GM18505 (cell line): Measurements from ENCODE around the gene LRRC55.

Source experiments
- ATAC-seq: cut with Tn5 transposase; IDR thresholded peaks from one replicate; pipeline ENCODE4 v1.9.1; 2021; ENCODE audit not compliant: unreplicated experiment
- POLR2A ChIP-seq: IDR thresholded peaks from 4 replicates; pipeline ENCODE4 v1.6.1; 2011; ENCODE audit warnings: borderline replicate concordance; ENCODE audit not compliant: insufficient read depth, insufficient read length; ENCODE audit errors: extremely low read depth

The LRRC55 gene

DNA sequence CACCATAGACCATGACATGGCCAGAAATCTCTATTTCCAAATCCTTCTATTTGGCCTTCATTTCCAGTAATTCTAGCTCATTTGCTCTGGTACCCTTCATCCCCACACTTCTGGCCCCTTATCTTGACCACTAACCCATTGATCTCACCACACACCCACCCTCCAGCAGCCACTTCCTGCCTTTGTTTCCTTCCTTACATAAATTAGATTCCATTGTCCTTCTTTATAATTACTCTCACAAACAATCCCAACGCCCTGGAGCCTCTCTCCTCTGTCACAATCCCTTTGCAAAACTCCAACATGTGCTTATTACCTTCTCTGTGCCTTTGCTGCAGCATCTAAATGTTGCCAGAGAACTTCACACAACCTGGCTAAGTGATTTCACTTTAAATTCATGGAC lies 40.5 kb downstream of the LRRC55 start:
- no peak for ATAC-seq
- no peak for TF ChIP-seq POLR2A

DNA sequence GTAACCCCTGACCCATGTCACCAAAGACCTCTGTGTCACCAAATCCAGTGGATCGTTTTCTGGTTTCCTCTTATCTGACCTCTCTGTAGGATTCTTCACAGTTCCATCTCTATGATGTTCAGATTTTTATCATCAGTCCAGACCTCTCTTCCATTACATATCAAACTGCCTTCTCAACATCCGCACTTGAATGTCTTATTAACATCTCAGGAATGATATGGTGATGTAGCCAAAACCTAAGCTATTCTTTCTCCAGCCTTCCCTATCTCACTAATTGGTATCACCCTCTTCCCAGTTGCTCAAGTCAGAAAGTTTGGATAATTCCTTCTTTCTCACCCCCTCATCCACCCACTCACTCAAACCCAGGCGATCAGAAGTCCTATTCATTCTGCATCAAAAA lies 41.8 kb downstream of the LRRC55 start:
- ATAC-seq = no peak
- no peak for TF ChIP-seq POLR2A

DNA sequence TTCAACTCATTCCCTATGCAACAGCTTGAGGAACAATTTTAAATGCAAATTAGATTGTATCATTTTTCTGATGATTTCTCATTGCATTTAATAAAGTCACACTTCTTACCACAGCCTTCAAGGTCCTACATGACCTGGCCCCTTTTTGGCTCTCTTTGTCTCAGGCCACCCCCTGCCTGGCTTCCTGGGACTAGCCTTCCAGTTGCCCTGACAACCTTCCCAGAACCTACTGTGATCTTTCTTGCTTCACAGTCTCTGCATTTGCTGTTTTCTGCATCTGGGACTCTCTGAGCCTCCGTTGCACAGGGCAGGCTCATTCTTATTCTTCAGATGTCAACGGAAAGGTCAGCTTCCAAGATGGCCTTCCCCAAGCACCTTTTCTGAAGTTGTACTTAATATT lies 42.4 kb downstream of the LRRC55 start:
- TF ChIP-seq POLR2A = no peak

DNA sequence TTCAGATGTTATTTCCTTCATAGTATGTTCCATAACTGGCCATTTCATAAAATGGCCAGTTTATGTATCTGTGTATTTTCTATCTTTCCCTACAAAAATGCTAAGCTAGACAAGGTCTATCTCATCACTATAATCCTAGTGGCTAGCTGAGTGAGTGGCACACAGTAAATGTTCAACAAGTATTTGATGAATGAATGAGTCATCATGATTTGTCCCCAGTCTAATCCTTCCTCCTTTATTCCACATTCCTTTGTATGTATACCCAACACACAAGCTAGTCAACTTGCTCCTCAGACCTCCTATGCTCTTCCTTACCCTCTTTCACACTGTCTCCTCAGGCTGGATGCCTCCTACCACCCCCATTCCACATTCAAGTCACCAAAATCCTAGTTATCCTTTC lies 42.8 kb downstream of the LRRC55 start:
- TF ChIP-seq POLR2A = no peak
- no peak for ATAC-seq

More for the DNA sequence above, 42.4 kb downstream of the LRRC55 start:
- no peak for ATAC-seq

DNA sequence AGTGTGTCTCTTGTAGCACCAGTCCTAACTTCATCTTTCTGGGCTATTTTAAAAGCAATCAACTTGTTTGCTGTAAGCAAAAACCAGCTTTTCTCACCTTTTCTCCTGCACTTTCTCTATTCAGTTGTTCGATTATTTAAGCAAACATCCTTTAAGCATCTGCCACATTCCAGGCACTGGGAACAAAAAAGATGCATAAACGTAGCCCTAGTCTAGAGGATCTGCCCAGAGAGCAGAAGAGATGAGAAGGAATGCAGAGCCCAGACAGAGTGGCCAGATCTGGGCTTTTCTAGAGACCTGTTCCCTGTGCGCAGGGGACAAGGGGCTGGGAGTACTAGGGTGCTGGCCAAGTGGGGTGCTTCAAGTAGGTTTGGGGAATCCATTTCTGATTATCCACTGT lies 46.8 kb downstream of the LRRC55 start:
- TF ChIP-seq POLR2A = no peak

DNA sequence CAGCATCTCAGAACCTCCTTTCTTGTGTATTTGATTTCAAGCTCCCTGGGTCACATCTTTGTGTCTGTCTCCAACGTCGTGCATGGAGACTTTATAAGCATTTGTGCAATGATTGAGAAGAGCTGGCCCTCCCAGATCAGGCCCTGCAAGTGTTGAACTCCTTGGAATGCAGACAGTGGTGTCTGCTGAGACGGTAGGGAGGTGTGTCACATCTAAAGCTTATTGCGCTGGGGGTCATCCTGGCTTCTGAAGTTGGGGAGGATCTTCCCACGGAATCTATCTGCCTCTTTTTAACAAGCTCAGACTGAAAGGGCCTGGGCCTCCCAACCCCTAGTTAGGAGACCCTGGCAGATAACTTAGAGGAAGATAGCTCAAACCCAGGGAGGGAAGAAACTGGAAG lies 48.6 kb downstream of the LRRC55 start:
- ATAC-seq = no peak
- no peak for TF ChIP-seq POLR2A

More for the DNA sequence above, 46.8 kb downstream of the LRRC55 start:
- ATAC-seq = no peak

DNA sequence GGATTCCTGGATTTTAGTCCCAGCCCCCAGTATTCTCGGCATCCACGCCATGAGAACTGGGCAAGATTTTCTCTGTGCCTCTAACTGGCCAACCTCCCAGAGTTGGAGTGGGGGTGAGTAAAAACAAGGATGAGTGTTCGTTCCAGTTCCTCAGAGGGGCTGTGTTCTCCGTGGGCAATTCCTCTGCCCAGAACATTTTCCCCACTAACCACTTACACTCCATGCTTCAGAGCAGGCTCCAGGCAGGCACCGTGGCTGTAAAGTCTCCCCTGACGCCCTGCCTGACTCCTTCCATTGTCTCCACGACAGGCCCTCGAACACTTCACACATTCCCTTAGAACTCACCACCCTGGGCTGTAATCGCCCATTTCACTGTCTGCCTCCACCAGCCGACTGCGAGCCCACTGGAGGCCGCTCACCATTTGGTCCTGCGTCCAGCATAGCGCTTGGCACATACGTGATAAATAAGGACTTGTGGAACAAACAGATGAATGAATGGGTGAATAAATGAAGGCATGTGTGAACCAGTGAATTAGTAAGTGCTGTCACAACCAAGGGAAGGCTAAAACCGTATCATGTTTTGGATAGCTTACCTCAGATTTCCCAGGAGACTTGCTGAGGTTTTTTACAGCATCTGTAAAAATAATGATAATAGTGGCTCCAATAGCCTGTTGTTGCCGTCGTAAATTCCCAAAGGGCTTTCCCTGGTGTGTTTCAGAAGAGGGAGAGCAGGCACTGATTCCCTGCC lies 49.2 kb downstream of the LRRC55 start:
- ATAC-seq = no peak
- TF ChIP-seq POLR2A = no peak

DNA sequence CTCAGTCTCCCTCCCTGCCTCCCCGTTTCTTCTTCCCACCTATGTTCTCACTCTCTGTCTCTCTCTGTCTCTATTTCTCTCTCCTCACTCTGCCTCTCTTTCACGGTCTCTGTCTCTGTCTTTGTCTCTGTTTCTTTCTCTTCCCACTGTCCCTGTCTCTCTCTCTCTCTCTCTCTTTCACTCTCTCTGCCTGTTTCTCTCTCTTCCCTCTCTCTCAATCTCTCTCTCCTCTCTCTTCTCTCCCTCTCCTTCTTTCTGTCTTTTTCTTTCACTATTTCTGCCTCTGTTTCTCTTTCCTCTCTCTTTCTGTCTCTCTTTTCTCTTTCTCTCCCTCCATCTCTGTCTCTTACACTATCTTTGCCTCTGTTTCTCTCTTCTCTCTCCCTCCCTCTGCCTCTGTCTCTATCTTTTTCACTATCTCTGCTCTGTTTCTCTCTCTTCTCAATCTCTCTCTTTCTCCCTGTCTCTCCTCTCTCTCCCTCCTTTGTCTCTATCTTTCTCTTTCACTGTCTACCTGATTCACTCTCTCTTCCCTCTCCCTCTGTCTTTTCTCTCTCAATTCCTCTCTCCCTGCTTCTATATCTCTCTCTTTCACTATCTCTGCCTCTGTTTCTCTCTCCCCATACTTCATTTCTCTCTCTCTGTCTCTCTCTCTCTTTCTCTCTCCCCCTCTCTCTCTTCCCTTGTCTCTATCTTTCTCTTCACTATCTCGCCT lies 49.9 kb downstream of the LRRC55 start:
- no peak for ATAC-seq
- no peak for TF ChIP-seq POLR2A

DNA sequence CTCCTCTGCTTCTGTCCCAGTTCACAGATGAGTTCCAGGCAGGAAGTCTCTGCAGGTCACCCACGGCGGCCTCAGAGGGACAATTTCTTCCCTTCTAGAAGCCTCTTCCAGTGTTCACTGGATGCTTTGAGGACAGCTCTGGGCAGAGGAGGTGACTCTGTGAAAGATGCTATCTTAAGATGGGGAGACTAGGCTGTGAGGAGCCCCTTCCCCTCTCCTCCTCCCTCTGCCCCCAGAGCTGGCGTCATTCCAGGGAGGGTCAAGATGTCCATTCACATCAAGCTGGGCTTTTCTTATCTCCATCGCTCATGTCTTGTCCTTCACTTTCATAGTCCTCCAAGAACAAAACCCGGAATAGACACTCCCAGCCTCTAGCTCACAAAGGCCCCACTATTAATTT lies 51.9 kb downstream of the LRRC55 start:
- no peak for ATAC-seq
- TF ChIP-seq POLR2A = no peak

DNA sequence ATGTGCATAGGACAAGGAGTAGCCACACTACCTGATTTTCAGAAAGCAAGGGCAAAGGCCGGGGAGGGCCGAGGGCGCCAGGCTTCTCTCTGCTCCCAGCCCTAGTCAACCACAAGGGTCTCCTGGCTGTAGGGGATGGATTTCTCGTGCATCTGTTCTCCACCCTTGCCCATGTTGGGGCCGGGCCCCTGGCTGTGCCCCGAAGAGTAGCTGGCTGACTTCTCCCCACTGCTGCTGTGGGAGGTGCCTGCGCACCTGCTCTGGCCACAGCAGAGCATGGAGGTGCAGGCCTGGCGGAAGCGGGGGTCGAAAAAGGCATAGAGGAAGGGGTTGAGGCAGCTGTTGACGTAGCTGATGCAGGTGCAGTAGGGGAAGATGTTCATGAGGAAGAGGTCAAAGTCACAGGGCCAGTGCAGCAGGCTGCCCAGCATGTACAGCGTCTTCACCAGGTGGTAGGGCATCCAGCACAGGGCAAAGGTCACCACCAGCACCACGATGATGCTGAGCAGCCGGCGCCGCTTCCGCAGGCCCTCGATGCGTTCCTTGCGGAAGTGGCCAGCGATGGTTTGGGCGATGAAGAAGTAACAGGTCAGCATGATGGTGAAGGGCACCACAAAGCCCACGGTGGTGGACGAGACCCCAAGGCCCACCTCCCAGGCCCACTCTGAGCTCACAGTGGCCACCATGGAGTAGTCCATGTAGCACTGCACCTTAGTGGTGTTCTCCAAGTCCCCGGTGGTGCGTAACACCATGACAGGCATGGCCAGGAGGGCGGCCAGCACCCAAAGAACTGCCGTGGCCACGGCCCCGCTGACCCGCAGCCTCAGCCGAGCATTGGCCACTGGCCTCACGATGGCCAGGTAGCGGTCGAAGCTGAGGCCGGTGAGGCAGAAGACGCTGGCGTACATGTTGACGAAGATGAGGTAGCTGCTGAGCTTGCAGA lies 54.3 kb downstream of the LRRC55 start:
- no peak for TF ChIP-seq POLR2A
- no peak for ATAC-seq

DNA sequence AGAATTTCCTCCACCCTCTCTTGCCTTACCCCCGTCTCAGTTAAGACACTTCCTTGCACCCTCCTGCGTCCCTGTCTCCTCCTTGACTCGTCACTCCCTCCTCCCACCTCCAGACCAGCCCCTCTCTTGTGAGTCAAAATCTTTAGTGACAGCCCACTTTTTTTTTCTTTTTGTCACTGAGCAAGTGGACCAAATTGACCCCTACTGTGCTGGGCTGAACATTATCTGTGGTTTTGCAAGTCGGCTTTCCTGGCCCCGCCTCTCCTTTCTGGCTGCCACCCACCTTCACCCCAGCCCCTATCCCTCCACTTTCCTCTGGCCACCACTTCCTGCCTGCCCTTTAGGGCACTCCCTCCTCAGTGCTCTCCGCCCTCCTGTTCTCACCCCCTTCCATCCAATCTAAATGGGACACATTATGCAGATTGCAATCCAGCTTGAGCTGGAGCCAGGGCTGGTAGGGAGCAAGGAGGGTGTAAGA lies 55.5 kb downstream of the LRRC55 start, which contains the start of gene APLNR:
TSS of gene APLNR (minus strand) at position 47 of the 478 bp plus-strand sequence. CDS start 246 bp downstream, outside the sequence.
- ATAC-seq = no peak
- TF ChIP-seq POLR2A = no peak

DNA sequence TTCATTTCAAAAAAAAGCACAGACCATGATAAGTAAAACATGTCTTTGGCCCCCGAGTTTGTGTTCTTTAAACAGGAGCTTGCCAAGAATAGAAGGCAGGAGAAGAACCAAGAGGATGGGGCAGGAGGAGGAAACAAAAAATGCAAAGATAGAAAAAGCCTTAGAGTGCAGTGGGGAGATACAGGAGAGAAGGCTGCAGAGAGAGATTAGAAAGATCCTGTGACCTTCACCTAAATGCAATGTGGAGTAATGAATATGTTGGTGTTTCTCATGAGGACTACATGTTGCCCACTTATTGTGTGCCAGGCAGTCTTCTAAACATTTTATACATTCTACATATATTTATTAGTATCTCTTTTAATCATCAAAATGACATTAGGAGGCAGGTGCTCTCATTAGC lies 57.6 kb downstream of the LRRC55 start:
- ATAC-seq = no peak
- no peak for TF ChIP-seq POLR2A

DNA sequence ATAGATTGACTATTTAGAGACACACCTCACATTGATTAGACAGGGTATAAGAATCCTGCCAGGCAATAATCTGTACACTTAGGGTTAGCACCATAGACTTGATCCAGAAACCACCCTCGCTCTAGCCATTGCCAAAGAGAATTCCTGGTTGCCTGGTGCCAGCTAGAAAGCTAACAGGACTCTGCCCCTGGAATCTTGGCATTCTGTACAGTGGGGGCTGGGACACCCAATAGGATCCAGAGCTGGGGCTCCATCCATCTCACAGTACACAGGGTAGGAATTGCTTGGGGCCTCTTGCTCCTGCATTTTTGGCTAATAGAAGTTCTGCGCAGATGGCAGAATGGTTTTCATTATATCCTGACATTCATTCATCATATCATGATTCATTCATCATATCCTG lies 58.3 kb downstream of the LRRC55 start:
- TF ChIP-seq POLR2A = no peak
- no peak for ATAC-seq
